IPS-18c (cell line): ENCODE measurements around the gene LARP4B.

ENCODE experiments used
- H3K4me3 ChIP-seq: 2 replicates; pipeline ENCODE4 v1.7.0; 2013; ENCODE audit warnings: low read depth, mild to moderate bottlenecking, low read length, moderate library complexity; ENCODE audit not compliant: insufficient read depth
- H3K9me3 ChIP-seq: one replicate; pipeline ENCODE4 v1.6.1; 2013; ENCODE audit warnings: mild to moderate bottlenecking, low read length, moderate library complexity; ENCODE audit not compliant: control insufficient read depth, insufficient read depth

LARP4B gene

GRCh38 chr10:964321-964987 is 32.9 kb upstream of the LARP4B start:
- Histone ChIP-seq H3K4me3 (no peak overlapping the region), H3K9me3 (no peaks in the 10 kb centered on the region)

GRCh38 chr10:963655-964054 is 32.1 kb upstream of the LARP4B start:
- no peaks in the 10 kb centered on the region for H3K9me3 ChIP-seq
- H3K4me3 ChIP-seq, result no peak overlapping the region

GRCh38 chr10:963186-963585 is 31.7 kb upstream of the LARP4B start:
- no peak overlapping the region for H3K4me3 ChIP-seq

GRCh38 chr10:962342-962741 is 30.8 kb upstream of the LARP4B start:
- H3K4me3 ChIP-seq, result no peak overlapping the region
- no peaks in the 10 kb centered on the region for H3K9me3 ChIP-seq

More at GRCh38 chr10:963186-963585, 31.7 kb upstream of the LARP4B start:
- H3K9me3 ChIP-seq, result no peaks in the 10 kb centered on the region

GRCh38 chr10:958856-959255 is 27.4 kb upstream of the LARP4B start:
- Histone ChIP-seq H3K4me3 (no peak overlapping the region), H3K9me3 (no peaks in the 10 kb centered on the region)

GRCh38 chr10:958106-958505 is 26.6 kb upstream of the LARP4B start:
- Histone ChIP-seq H3K4me3 (no peak overlapping the region), H3K9me3 (no peaks in the 10 kb centered on the region)

- no peak overlapping the region for H3K4me3 ChIP-seq
- no peaks in the 10 kb centered on the region for H3K9me3 ChIP-seq
Measured at GRCh38 chr10:955820-956217, 24.3 kb upstream of the LARP4B start.

GRCh38 chr10:955127-955819 is 23.8 kb upstream of the LARP4B start:
- Histone ChIP-seq H3K4me3 (no peak overlapping the region), H3K9me3 (no peaks in the 10 kb centered on the region)

- no peak overlapping the region for H3K4me3 ChIP-seq
- H3K9me3 ChIP-seq, result no peaks in the 10 kb centered on the region
Measured at GRCh38 chr10:954396-954795, 22.9 kb upstream of the LARP4B start.

GRCh38 chr10:953836-954235 is 22.3 kb upstream of the LARP4B start:
- no peaks in the 10 kb centered on the region for H3K9me3 ChIP-seq
- no peak overlapping the region for H3K4me3 ChIP-seq

- Histone ChIP-seq H3K9me3 (no peaks in the 10 kb centered on the region), H3K4me3 (no peak overlapping the region)
Measured at GRCh38 chr10:949446-949845, 17.9 kb upstream of the LARP4B start.

GRCh38 chr10:948347-948746 is 16.8 kb upstream of the LARP4B start:
- Histone ChIP-seq H3K4me3 (no peak overlapping the region), H3K9me3 (no peaks in the 10 kb centered on the region)

- Histone ChIP-seq H3K4me3 (no peak overlapping the region), H3K9me3 (no peaks in the 10 kb centered on the region)
Measured at GRCh38 chr10:947881-948280, 16.4 kb upstream of the LARP4B start.

GRCh38 chr10:947051-947450 is 15.5 kb upstream of the LARP4B start:
- no peak overlapping the region for H3K4me3 ChIP-seq
- H3K9me3 ChIP-seq, result no peaks in the 10 kb centered on the region

- no peak overlapping the region for H3K4me3 ChIP-seq
Measured at GRCh38 chr10:945778-946177, 14.3 kb upstream of the LARP4B start.

GRCh38 chr10:944034-944831 is 12.7 kb upstream of the LARP4B start:
- Histone ChIP-seq H3K9me3 (no peaks in the 10 kb centered on the region), H3K4me3 (no peak overlapping the region; the same call in 1 of the 2 replicates)

More at GRCh38 chr10:945778-946177, 14.3 kb upstream of the LARP4B start:
- H3K9me3 ChIP-seq, result no peaks in the 10 kb centered on the region

GRCh38 chr10:943334-944033 is 12.0 kb upstream of the LARP4B start:
- no peaks in the 10 kb centered on the region for H3K9me3 ChIP-seq
- H3K4me3 ChIP-seq, result no peak overlapping the region
